BLaER1 (cell line): ENCODE measurements around the gene LRRC8B.
"Not testable (repeated sequence)": the region's sequence is repeated elsewhere in the genome, so short reads cannot be mapped to it uniquely, and the experiment has no call there.

Experiments
- H3K27ac ChIP-seq: shearing (Covaris generic); formaldehyde crosslinking; 2 replicates; pipeline ENCODE4 v1.8.1; 2022
- H3K27me3 ChIP-seq: shearing (Covaris generic); formaldehyde crosslinking; 2 replicates; pipeline ENCODE4 v1.8.1; 2022
- H3K36me3 ChIP-seq: shearing (Covaris generic); formaldehyde crosslinking; 2 replicates; pipeline ENCODE4 v1.8.1; 2022
- H3K4me1 ChIP-seq: shearing (Covaris generic); formaldehyde crosslinking; 2 replicates; pipeline ENCODE4 v1.8.1; 2022
- H3K4me2 ChIP-seq: shearing (Covaris generic); formaldehyde crosslinking; 2 replicates; pipeline ENCODE4 v1.8.1; 2022
- H3K4me3 ChIP-seq: shearing (Covaris generic); formaldehyde crosslinking; 2 replicates; pipeline ENCODE4 v1.8.1; 2022
- H3K9ac ChIP-seq: shearing (Covaris generic); formaldehyde crosslinking; 2 replicates; pipeline ENCODE4 v1.8.1; 2022
- H3K9me3 ChIP-seq: shearing (Covaris generic); formaldehyde crosslinking; 2 replicates; pipeline ENCODE4 v1.8.1; 2022
- H4K20me1 ChIP-seq: shearing (Covaris generic); formaldehyde crosslinking; 2 replicates; pipeline ENCODE4 v1.8.1; 2022
- Cebpa-rat ChIP-seq: shearing (Covaris generic); IDR thresholded peaks from 2 replicates; pipeline ENCODE4 v1.8.1; 2022

LRRC8B gene

GRCh38 chr1:89532866-89533265 lies 8.2 kb downstream of the LRRC8B start:
- Histone ChIP-seq H3K4me3 (no peak overlapping the region), H3K36me3 (peaks cover 57% of the 10 kb centered on the region), H3K4me1 (peaks cover 33% of the 10 kb centered on the region), H3K9ac (no peak overlapping the region), H3K27me3 (no peaks in the 10 kb centered on the region), H3K9me3 (peaks cover 14% of the 10 kb centered on the region), H4K20me1 (peaks cover 92% of the 10 kb centered on the region), H3K27ac (no peak overlapping the region), H3K4me2 (no peak overlapping the region)
- TF ChIP-seq Cebpa-rat: no peak

- peaks cover 100% of the 10 kb centered on the region for H4K20me1 ChIP-seq
- H3K4me1 ChIP-seq: peaks cover 42% of the 10 kb centered on the region
- peaks cover 14% of the 10 kb centered on the region for H3K9me3 ChIP-seq
- TF ChIP-seq Cebpa-rat: no peak
- H3K4me3 ChIP-seq: no peak overlapping the region
- H3K27me3 ChIP-seq: no peaks in the 10 kb centered on the region
- no peak overlapping the region for H3K9ac ChIP-seq
- H3K27ac ChIP-seq: no peak overlapping the region
- H3K4me2 ChIP-seq: peak overlapping the region; percentile 53
- peaks cover 44% of the 10 kb centered on the region for H3K36me3 ChIP-seq
Observed at GRCh38 chr1:89535537-89535936, 10.9 kb downstream of the LRRC8B start.

- H4K20me1 ChIP-seq: peaks cover 96% of the 10 kb centered on the region
- H3K4me1 ChIP-seq: peaks cover 42% of the 10 kb centered on the region
- peak overlapping the region; percentile 62 for H3K4me2 ChIP-seq
- H3K9ac ChIP-seq: no peak overlapping the region
- no peak for TF ChIP-seq Cebpa-rat
- no peak overlapping the region for H3K27ac ChIP-seq
- H3K9me3 ChIP-seq: peaks cover 13% of the 10 kb centered on the region
- no peaks in the 10 kb centered on the region for H3K27me3 ChIP-seq
- H3K4me3 ChIP-seq: no peak overlapping the region
- peaks cover 40% of the 10 kb centered on the region for H3K36me3 ChIP-seq
Observed at GRCh38 chr1:89536555-89537341, 12.1 kb downstream of the LRRC8B start.

- Histone ChIP-seq H3K9me3 (peaks cover 4% of the 10 kb centered on the region; the same call in 1 of the 2 replicates), H3K4me2 (peak overlapping the region; percentile 62), H3K9ac (no peak overlapping the region), H4K20me1 (peaks cover 95% of the 10 kb centered on the region), H3K4me1 (peaks cover 42% of the 10 kb centered on the region), H3K4me3 (no peak overlapping the region), H3K36me3 (peaks cover 24% of the 10 kb centered on the region; the same call in 1 of the 2 replicates), H3K27ac (no peak overlapping the region), H3K27me3 (no peaks in the 10 kb centered on the region)
- TF ChIP-seq Cebpa-rat: no peak
Observed at GRCh38 chr1:89538361-89538760, 13.7 kb downstream of the LRRC8B start.

- peaks cover 22% of the 10 kb centered on the region; the same call in 1 of the 2 replicates for H3K36me3 ChIP-seq
- no peak overlapping the region for H3K9ac ChIP-seq
- H3K4me1 ChIP-seq: peaks cover 42% of the 10 kb centered on the region
- no peaks in the 10 kb centered on the region for H3K27me3 ChIP-seq
- H3K9me3 ChIP-seq: peaks cover 4% of the 10 kb centered on the region; the same call in 1 of the 2 replicates
- no peak overlapping the region for H3K27ac ChIP-seq
- no peak for TF ChIP-seq Cebpa-rat
- peaks cover 95% of the 10 kb centered on the region for H4K20me1 ChIP-seq
- H3K4me3 ChIP-seq: no peak overlapping the region
- H3K4me2 ChIP-seq: no peak overlapping the region
Observed at GRCh38 chr1:89539128-89539527, 14.5 kb downstream of the LRRC8B start.

- peaks cover 25% of the 10 kb centered on the region; the same call in 1 of the 2 replicates for H3K36me3 ChIP-seq
- peaks cover 95% of the 10 kb centered on the region for H4K20me1 ChIP-seq
- H3K4me3 ChIP-seq: no peak overlapping the region
- H3K9me3 ChIP-seq: peaks cover 4% of the 10 kb centered on the region; the same call in 1 of the 2 replicates
- H3K27me3 ChIP-seq: no peaks in the 10 kb centered on the region
- no peak overlapping the region for H3K27ac ChIP-seq
- no peak overlapping the region for H3K9ac ChIP-seq
- H3K4me2 ChIP-seq: no peak overlapping the region
- TF ChIP-seq Cebpa-rat: no peak
- H3K4me1 ChIP-seq: peaks cover 34% of the 10 kb centered on the region
Observed at GRCh38 chr1:89540406-89540970, 15.9 kb downstream of the LRRC8B start.

GRCh38 chr1:89542345-89542744 lies 17.7 kb downstream of the LRRC8B start:
- TF ChIP-seq Cebpa-rat: no peak
- Histone ChIP-seq H3K27me3 (no peaks in the 10 kb centered on the region), H3K4me1 (peaks cover 17% of the 10 kb centered on the region), H3K9ac (no peak overlapping the region), H3K4me3 (no peak overlapping the region), H4K20me1 (peaks cover 95% of the 10 kb centered on the region), H3K27ac (no peak overlapping the region), H3K9me3 (peaks cover 4% of the 10 kb centered on the region; the same call in 1 of the 2 replicates), H3K4me2 (no peak overlapping the region), H3K36me3 (peaks cover 34% of the 10 kb centered on the region; the same call in 1 of the 2 replicates)

GRCh38 chr1:89543632-89544031 lies 19.0 kb downstream of the LRRC8B start:
- not testable (repeated sequence) for H3K4me3 ChIP-seq, H3K9me3 ChIP-seq, H3K4me2 ChIP-seq, H3K9ac ChIP-seq, H3K27ac ChIP-seq, H3K27me3 ChIP-seq, H3K4me1 ChIP-seq
- peaks cover 29% of the 10 kb centered on the region; the same call in 1 of the 2 replicates for H3K36me3 ChIP-seq
- peaks cover 95% of the 10 kb centered on the region for H4K20me1 ChIP-seq

- H3K4me1 ChIP-seq: 0 out of 2 replicates have a peak, but pooled peaks cover 5% of the 10 kb centered on the region
- H3K27ac ChIP-seq: no peak overlapping the region
- H3K4me2 ChIP-seq: no peak overlapping the region
- peaks cover 4% of the 10 kb centered on the region; the same call in 1 of the 2 replicates for H3K9me3 ChIP-seq
- peaks cover 27% of the 10 kb centered on the region for H3K36me3 ChIP-seq
- no peak overlapping the region for H3K9ac ChIP-seq
- no peak for TF ChIP-seq Cebpa-rat
- H3K27me3 ChIP-seq: no peaks in the 10 kb centered on the region
- no peak overlapping the region for H3K4me3 ChIP-seq
- peaks cover 95% of the 10 kb centered on the region for H4K20me1 ChIP-seq
Observed at GRCh38 chr1:89545264-89546038, 20.8 kb downstream of the LRRC8B start.
